SK-N-SH treated with all-trans-retinoic acid at 6 μM for 48 hours (cell line): ENCODE measurements around the gene TPRKB.
A peak's percentile ranks its signal among the peaks of the same experiment; 100 is the strongest.

Experiments used
- ATAC-seq: fragments of 200-7000 bp; cut with Tn5 transposase; 3 replicates; pipeline ENCODE4 v1.9.1; 2020; ENCODE audit warnings: mild to moderate bottlenecking, moderate library complexity
- ARNTL ChIP-seq: fragments of 450-650 bp; formaldehyde crosslinking; IDR thresholded peaks from 2 replicates; pipeline ENCODE4 v1.5.0; 2020; ENCODE audit warnings: low read depth, mild to moderate bottlenecking, moderate library complexity, borderline replicate concordance
- BACH2 ChIP-seq: fragments of 250-450 bp; sonication (Bioruptor Pico); IDR thresholded peaks from 2 replicates; pipeline ENCODE4 v1.9.0; 2021; ENCODE audit warnings: mild to moderate bottlenecking, borderline replicate concordance
- CSDC2 ChIP-seq: fragments of 250-450 bp; sonication (Bioruptor Pico); IDR thresholded peaks from 2 replicates; pipeline ENCODE4 v1.5.0; 2020; ENCODE audit warnings: mild to moderate bottlenecking, moderate library complexity
- CSRNP3 ChIP-seq: fragments of 250-450 bp; sonication (Bioruptor Pico); IDR thresholded peaks from 2 replicates; pipeline ENCODE4 v1.5.1; 2021; ENCODE audit warnings: mild to moderate bottlenecking, moderate library complexity
- ESRRG ChIP-seq: fragments of 250-450 bp; sonication (Bioruptor Pico); IDR thresholded peaks from 2 replicates; pipeline ENCODE4 v1.6.1; 2021; ENCODE audit warnings: mild to moderate bottlenecking
- GLIS3 ChIP-seq: fragments of 250-450 bp; sonication (Bioruptor Pico); IDR thresholded peaks from 2 replicates; pipeline ENCODE4 v1.5.0; 2020; ENCODE audit warnings: mild to moderate bottlenecking, moderate library complexity
- ISL1 ChIP-seq: fragments of 250-450 bp; sonication (Bioruptor Pico); IDR thresholded peaks from 2 replicates; pipeline ENCODE4 v2.1.2; 2022; ENCODE audit warnings: mild to moderate bottlenecking, moderate library complexity
- OSR1 ChIP-seq: fragments of 250-450 bp; sonication (Bioruptor Pico); IDR thresholded peaks from 2 replicates; pipeline ENCODE4 v1.8.0; 2022; ENCODE audit warnings: moderate library complexity, mild to moderate bottlenecking, inconsistent platforms
- PATZ1 ChIP-seq: fragments of 250-450 bp; sonication (Bioruptor Pico); IDR thresholded peaks from 2 replicates; pipeline ENCODE4 v1.8.0; 2020; ENCODE audit warnings: mild to moderate bottlenecking, moderate library complexity, borderline replicate concordance
- POU6F1 ChIP-seq: fragments of 250-450 bp; sonication (Bioruptor Pico); IDR thresholded peaks from 2 replicates; pipeline ENCODE4 v1.8.0; 2021; ENCODE audit warnings: low read depth, mild to moderate bottlenecking, moderate library complexity, borderline replicate concordance
- PPARA ChIP-seq: fragments of 250-450 bp; sonication (Bioruptor Pico); IDR thresholded peaks from 2 replicates; pipeline ENCODE4 v1.5.0; 2020; ENCODE audit warnings: mild to moderate bottlenecking, borderline replicate concordance
- RARB ChIP-seq: fragments of 250-450 bp; sonication (Bioruptor Pico); IDR thresholded peaks from 2 replicates; pipeline ENCODE4 v1.8.0; 2021; ENCODE audit warnings: mild to moderate bottlenecking, moderate library complexity
- TCF4 ChIP-seq: fragments of 250-450 bp; sonication (Bioruptor Pico); IDR thresholded peaks from 2 replicates; pipeline ENCODE4 v1.8.0; 2021; ENCODE audit warnings: mild to moderate bottlenecking, moderate library complexity, borderline replicate concordance
- TOX ChIP-seq: fragments of 250-450 bp; sonication (Bioruptor Pico); IDR thresholded peaks from 2 replicates; pipeline ENCODE4 v1.8.0; 2021; ENCODE audit warnings: mild to moderate bottlenecking, moderate library complexity, borderline replicate concordance
- ZC3H10 ChIP-seq: fragments of 250-450 bp; sonication (Bioruptor Pico); IDR thresholded peaks from 2 replicates; pipeline ENCODE4 v1.5.1; 2021; ENCODE audit warnings: mild to moderate bottlenecking, moderate library complexity
- ZFP3 ChIP-seq: fragments of 250-450 bp; sonication (Bioruptor Pico); IDR thresholded peaks from 2 replicates; pipeline ENCODE4 v1.5.0; 2020; ENCODE audit warnings: mild to moderate bottlenecking, moderate library complexity
- ZFP30 ChIP-seq: fragments of 450-650 bp; formaldehyde crosslinking; IDR thresholded peaks from 2 replicates; pipeline ENCODE4 v1.5.0; 2022; ENCODE audit warnings: mild to moderate bottlenecking, moderate library complexity
- ZNF565 ChIP-seq: fragments of 450-650 bp; formaldehyde crosslinking; conservative IDR thresholded peaks from 2 replicates; pipeline ENCODE4 v1.5.0; 2020; ENCODE audit warnings: low read depth, mild to moderate bottlenecking, moderate library complexity
- ZNF70 ChIP-seq: fragments of 450-650 bp; formaldehyde crosslinking; IDR thresholded peaks from 2 replicates; pipeline ENCODE4 v1.5.0; 2020; ENCODE audit warnings: mild to moderate bottlenecking, moderate library complexity
- ZNF8 ChIP-seq: fragments of 450-650 bp; formaldehyde crosslinking; IDR thresholded peaks from 2 replicates; pipeline ENCODE4 v1.5.0; 2020; ENCODE audit warnings: mild to moderate bottlenecking, moderate library complexity

The TPRKB gene

GRCh38 chr2:73717251-73717606 is 19.9 kb downstream of the TPRKB start:
- TF ChIP-seq POU6F1 (CRISPR knock-in tag) (no peak), ZNF565 (CRISPR knock-in tag) (no peak), TOX (CRISPR knock-in tag) (no peak), ARNTL (CRISPR knock-in tag) (no peak)
- ATAC-seq = no peak

- no peak for TF ChIP-seq POU6F1 (CRISPR knock-in tag)
- TF ChIP-seq ZFP30 = no peak
- TF ChIP-seq RARB (CRISPR knock-in tag) = no peak
- no peak for TF ChIP-seq CSRNP3
- TF ChIP-seq TCF4 (CRISPR knock-in tag) = no peak
- TF ChIP-seq ZC3H10 (CRISPR knock-in tag) = no peak
- TF ChIP-seq ESRRG (CRISPR knock-in tag) = no peak
- TF ChIP-seq ZFP3 (CRISPR knock-in tag) = no peak
- TF ChIP-seq CSDC2 (CRISPR knock-in tag) = no peak
- TF ChIP-seq TOX (CRISPR knock-in tag) = no peak
- no peak for TF ChIP-seq BACH2
- no peak for TF ChIP-seq PPARA (CRISPR knock-in tag)
- TF ChIP-seq GLIS3 = no peak
- no peak for TF ChIP-seq ZNF565 (CRISPR knock-in tag)
- no peak for TF ChIP-seq OSR1
- peak; percentile 51 for ATAC-seq
Measured at GRCh38 chr2:73716543-73717250, 20.4 kb downstream of the TPRKB start.

DNA sequence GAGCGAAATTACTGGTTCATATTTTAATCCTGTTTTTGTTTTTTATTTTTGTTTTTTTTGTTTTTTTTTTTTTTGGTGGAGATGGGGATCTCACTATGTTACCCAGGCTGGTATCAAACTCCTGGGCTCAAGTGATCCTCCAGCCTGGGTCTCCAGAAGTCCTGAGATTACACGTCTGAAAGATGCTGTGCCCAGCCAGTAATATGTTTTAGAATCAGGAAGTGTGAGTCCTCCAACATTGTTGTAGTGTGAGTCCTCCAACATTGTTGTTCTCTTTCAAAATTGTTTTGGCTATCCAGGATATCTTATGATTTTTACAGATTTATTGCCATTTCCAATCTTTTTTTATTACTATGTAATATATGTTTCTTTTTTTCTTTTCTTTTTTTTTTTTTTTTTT is 23.1 kb downstream of the TPRKB start:
- no peak for ATAC-seq
- TF ChIP-seq ESRRG (CRISPR knock-in tag) (no peak), OSR1 (no peak), ZNF8 (CRISPR knock-in tag) (no peak)

GRCh38 chr2:73708527-73708926 is 28.6 kb downstream of the TPRKB start:
- TF ChIP-seq ZNF70 (no peak), PPARA (CRISPR knock-in tag) (no peak), RARB (CRISPR knock-in tag) (no peak), CSRNP3 (no peak), ESRRG (CRISPR knock-in tag) (no peak), BACH2 (no peak), ISL1 (CRISPR knock-in tag) (no peak)
- no peak for ATAC-seq

DNA sequence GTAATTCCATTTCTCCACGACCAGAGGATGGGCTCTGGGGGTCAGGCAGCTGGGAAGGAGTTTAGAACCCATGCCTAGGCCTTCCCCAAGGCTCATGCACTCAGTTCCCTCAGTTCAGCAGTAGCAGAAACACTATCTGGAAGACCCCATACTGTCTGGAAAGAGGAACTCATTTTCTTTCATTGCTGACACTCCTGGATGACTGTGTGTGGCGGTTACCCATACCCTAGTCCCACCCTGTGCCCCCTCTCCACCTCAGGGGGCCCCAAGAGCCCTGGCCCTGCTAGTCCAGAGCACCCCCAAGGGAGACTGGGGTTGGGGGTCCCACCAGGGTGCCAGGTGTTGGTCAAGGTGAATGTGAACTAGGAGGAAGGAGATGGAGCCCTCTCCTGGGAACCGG is 29.5 kb downstream of the TPRKB start:
- no peak for ATAC-seq
- TF ChIP-seq PATZ1 = no peak
- TF ChIP-seq TOX (CRISPR knock-in tag) = no peak
- TF ChIP-seq ZFP30 = no peak
- TF ChIP-seq ESRRG (CRISPR knock-in tag) = no peak
